HG03442 (cell line): Measurements from ENCODE around the gene PATL1.
"Not testable (repeated sequence)": the region's sequence is repeated elsewhere in the genome, so short reads cannot be mapped to it uniquely, and the experiment has no call there.

Source experiments
- ATAC-seq: cut with Tn5 transposase; IDR thresholded peaks from one replicate; pipeline ENCODE4 v1.9.1; 2021; ENCODE audit warnings: mild to moderate bottlenecking, moderate library complexity; ENCODE audit not compliant: unreplicated experiment

The PATL1 gene

GRCh38 chr11:59674291-59674690 lies 5.5 kb upstream of the PATL1 start:
- ATAC-seq = no peak

GRCh38 chr11:59673291-59673690 lies 4.5 kb upstream of the PATL1 start:
- ATAC-seq = no peak

GRCh38 chr11:59671471-59671870 lies 2.6 kb upstream of the PATL1 start:
- no peak for ATAC-seq

GRCh38 chr11:59669611-59670009 lies 773 bp upstream of the PATL1 start:
- no peak for ATAC-seq

- ATAC-seq = peak; percentile 22
Observed at GRCh38 chr11:59668188-59668949, 468 bp downstream of the PATL1 start.

GRCh38 chr11:59667812-59668187 lies 1.0 kb downstream of the PATL1 start:
- no peak for ATAC-seq

- ATAC-seq = no peak
Observed at GRCh38 chr11:59666969-59667368, 1.9 kb downstream of the PATL1 start.

- ATAC-seq = no peak
Observed at GRCh38 chr11:59660621-59661020, 8.2 kb downstream of the PATL1 start.

- ATAC-seq = no peak
Observed at GRCh38 chr11:59659981-59660380, 8.9 kb downstream of the PATL1 start.

- no peak for ATAC-seq
Observed at GRCh38 chr11:59658036-59658435, 10.8 kb downstream of the PATL1 start.

GRCh38 chr11:59654893-59655292 lies 13.9 kb downstream of the PATL1 start:
- ATAC-seq = no peak

GRCh38 chr11:59647245-59647980 lies 21.4 kb downstream of the PATL1 start:
- no peak for ATAC-seq

- ATAC-seq = no peak
Observed at GRCh38 chr11:59644528-59644927, 24.3 kb downstream of the PATL1 start.

GRCh38 chr11:59643390-59643789 lies 25.4 kb downstream of the PATL1 start:
- no peak for ATAC-seq

GRCh38 chr11:59641156-59641555 lies 27.7 kb downstream of the PATL1 start:
- ATAC-seq = no peak

- no peak for ATAC-seq
Observed at GRCh38 chr11:59630493-59630892, 38.3 kb downstream of the PATL1 start.

GRCh38 chr11:59629996-59630395 lies 38.8 kb downstream of the PATL1 start:
- ATAC-seq = no peak

- ATAC-seq = not testable (repeated sequence)
Observed at GRCh38 chr11:59626969-59627368, 41.9 kb downstream of the PATL1 start.

GRCh38 chr11:59625703-59626102 lies 43.1 kb downstream of the PATL1 start:
- no peak for ATAC-seq

- no peak for ATAC-seq
Observed at GRCh38 chr11:59617876-59618275, 51.0 kb downstream of the PATL1 start.

GRCh38 chr11:59616396-59616982 lies 52.3 kb downstream of the PATL1 start:
- ATAC-seq = no peak
